ENCODE measurements around the gene TSSK2.

Gene TSSK2

GRCh38 chr22:19169002-19169946 lies 38.2 kb downstream of the TSSK2 start:
- DNase-seq (ENCODE audit: low read depth in 2 of 2) = no peak

- DNase-seq (ENCODE audit: low read depth in 2 of 2) = no peak
These were observed 38.8 kb downstream of the TSSK2 start for GRCh38 chr22:19169947-19170318.

GRCh38 chr22:19172213-19173046 lies 41.3 kb downstream of the TSSK2 start:
- no peak for DNase-seq (ENCODE audit: low read depth in 2 of 2)

- DNase-seq (ENCODE audit: low read depth in 2 of 2) = no peak
These were observed 42.2 kb downstream of the TSSK2 start for GRCh38 chr22:19173047-19174035.

GRCh38 chr22:19174106-19175025 lies 43.3 kb downstream of the TSSK2 start:
- DNase-seq (ENCODE audit: low read depth in 2 of 2) = no peak

- DNase-seq (ENCODE audit: low read depth in 2 of 2) = no peak
These were observed 44.0 kb downstream of the TSSK2 start for GRCh38 chr22:19175026-19175601.

GRCh38 chr22:19175602-19176174 lies 44.6 kb downstream of the TSSK2 start:
- DNase-seq (ENCODE audit: low read depth in 2 of 2) = no peak

- DNase-seq (ENCODE audit: low read depth in 2 of 2) = no peak
These were observed 45.1 kb downstream of the TSSK2 start for GRCh38 chr22:19176175-19176643.

- no peak for DNase-seq (ENCODE audit: low read depth in 2 of 2)
These were observed 45.6 kb downstream of the TSSK2 start for GRCh38 chr22:19176732-19177131.

- DNase-seq (ENCODE audit: low read depth in 2 of 2) = no peak
These were observed 46.3 kb downstream of the TSSK2 start for GRCh38 chr22:19177164-19178064.

- no peak for DNase-seq (ENCODE audit: low read depth in 2 of 2)
These were observed 47.1 kb downstream of the TSSK2 start for GRCh38 chr22:19178065-19178656.

- peak; percentile 38 to 71 for DNase-seq (ENCODE audit: low read depth in 2 of 2)
These were observed 47.8 kb downstream of the TSSK2 start, which contains the start of gene SLC25A1 for GRCh38 chr22:19178657-19179496. TSS of gene SLC25A1 (minus strand) at chr22:19178736. CDS start at chr22:19178673, 63 bp downstream.

- DNase-seq (ENCODE audit: low read depth in 2 of 2) = no peak
These were observed 48.5 kb downstream of the TSSK2 start for GRCh38 chr22:19179497-19180048.

- no peak for DNase-seq (ENCODE audit: low read depth in 2 of 2)
These were observed 49.1 kb downstream of the TSSK2 start for GRCh38 chr22:19180234-19180633.

GRCh38 chr22:19180740-19181410 lies 49.8 kb downstream of the TSSK2 start:
- DNase-seq (ENCODE audit: low read depth in 2 of 2) = no peak

Data from stimulated activated CD4-positive, alpha-beta T cell treated with anti-CD3 and anti-CD28 coated beads, Interleukin-1b, Interleukin-23, amount 100 ng/mL, for 1 hour (primary cell).